K562 (cell line): Measurements from ENCODE around the gene ZKSCAN4. TPM values are rescaled to one million over a fixed set of nuclear protein-coding genes. Genes with fewer than 3 reads are reported as not detected.

ENCODE experiments used
- EP300 ChIP-seq: IDR thresholded peaks from 2 replicates; pipeline ENCODE4 v1.6.1; 2012; ENCODE audit warnings: low read length, improper control_type of control experiment
- FOXA3 ChIP-seq, 2 experiments: fragments of 450-650 bp in 1 of 2; sonication (generic) in 1 of 2; formaldehyde crosslinking; IDR thresholded peaks in 1 of 2; conservative IDR thresholded peaks in 1 of 2; 2 replicates each; pipeline versions ENCODE4 v1.4.0 to v1.8.0; 2020 to 2022; ENCODE audit warnings: mild to moderate bottlenecking in 2 of 2, missing genetic modification reagents in 1 of 2
- FOXM1 ChIP-seq, 2 experiments: fragments of 450-650 bp in 1 of 2; sonication (generic) in 1 of 2; formaldehyde crosslinking in 1 of 2; IDR thresholded peaks; 2 replicates each; pipeline versions ENCODE4 v1.6.1 to v1.9.0; 2017 to 2022; ENCODE audit warnings: low read depth in 2 of 2, mild to moderate bottlenecking in 2 of 2, missing genetic modification reagents in 1 of 2, moderate library complexity in 1 of 2
- GTF2A2 ChIP-seq: IDR thresholded peaks from 2 replicates; pipeline ENCODE4 v1.6.1; 2016; ENCODE audit warnings: mild to moderate bottlenecking, missing genetic modification characterization, missing compliant biosample characterization
- MECOM ChIP-seq: fragments of 250-450 bp; sonication (Bioruptor Pico); IDR thresholded peaks from 2 replicates; pipeline ENCODE4 v1.8.0; 2022; ENCODE audit warnings: inconsistent platforms
- MYC ChIP-seq, 2 experiments: fragments of 250-450 bp in 1 of 2; sonication (Bioruptor Pico) in 1 of 2; IDR thresholded peaks; 2 replicates each; pipeline versions ENCODE4 v1.5.1 to v1.6.1; 2012 to 2021; ENCODE audit warnings: low read depth in 2 of 2, borderline replicate concordance in 1 of 2, improper control_type of control experiment in 1 of 2, low read length in 1 of 2, mild to moderate bottlenecking in 1 of 2, moderate library complexity in 1 of 2
- NFIX ChIP-seq: fragments of 250-450 bp; sonication (Bioruptor Pico); IDR thresholded peaks from 2 replicates; pipeline ENCODE4 v1.4.0; 2020; ENCODE audit warnings: low read depth, mild to moderate bottlenecking, moderate library complexity
- POLR3G ChIP-seq: IDR thresholded peaks from 2 replicates; pipeline ENCODE4 v1.6.1; 2011; ENCODE audit not compliant: insufficient read length, insufficient replicate concordance; ENCODE audit errors: extremely low read depth
- RBM15 ChIP-seq: fragments of 200-400 bp; formaldehyde crosslinking; IDR thresholded peaks from 2 replicates; pipeline ENCODE4 v1.6.1; 2018; ENCODE audit warnings: mild to moderate bottlenecking, low read length, moderate library complexity; ENCODE audit not compliant: insufficient read depth
- SIN3A ChIP-seq, 2 experiments: fragments of 150-350 bp in 1 of 2; IDR thresholded peaks; 2 replicates each; pipeline ENCODE4 v1.6.1; 2011 to 2016; ENCODE audit warnings: borderline replicate concordance in 2 of 2, low read depth in 2 of 2, low read length in 2 of 2, mild to moderate bottlenecking in 2 of 2, moderate library complexity in 2 of 2; ENCODE audit not compliant: control insufficient read depth in 1 of 2
- SIRT6 ChIP-seq: IDR thresholded peaks from one replicate; pipeline ENCODE4 v1.6.1; 2012; ENCODE audit warnings: low read depth, mild to moderate bottlenecking, control low read depth, inconsistent platforms, low read length, moderate library complexity
- SMARCE1 ChIP-seq: fragments of 450-650 bp; IDR thresholded peaks from 2 replicates; pipeline ENCODE4 v1.7.1; 2016; ENCODE audit warnings: mild to moderate bottlenecking
- ZNF282 ChIP-seq: sonication (generic); formaldehyde crosslinking; IDR thresholded peaks from 2 replicates; pipeline ENCODE4 v1.8.1; 2023; ENCODE audit warnings: missing genetic modification reagents
- polyA plus RNA-seq, 8 experiments: library from polyadenylated mRNA; depleted of rRNA in 4 of 8; stranded (reverse) in 5 of 8; unstranded in 3 of 8; fragments of >200 nt; fragmentation: Nextera tagmentation in 2 of 8; fragmentation: Illumina TruSeq in 1 of 8; extraction: Ambion mirVana in 2 of 8; extraction: Trizol in 1 of 8; gene quantifications; 2 replicates each; pipeline versions ENCODE4 v1.2.1 to v1.2.3, GENCODE V29; 2011 to 2014; ENCODE audit warnings: inconsistent platforms in 1 of 8, missing spikeins in 1 of 8
- total RNA-seq, 7 experiments: library from RNA; depleted of rRNA in 6 of 7; stranded (reverse); fragments of >200 nt in 6 of 7; fragmentation: Illumina TruSeq in 2 of 7; extraction: Trizol in 2 of 7; gene quantifications; 2 replicates each; pipeline versions ENCODE4 v1.2.1 to v1.2.3, GENCODE V29; 2011 to 2021; ENCODE audit warnings: low replicate concordance in 1 of 7
- TF ChIP-seq, protein P1 (sequence below): fragments of 450-650 bp; IDR thresholded peaks from 2 replicates; pipeline ENCODE4 v1.6.1; 2018; ENCODE audit warnings: mild to moderate bottlenecking, low read depth; ENCODE audit not compliant: partially characterized antibody
- TF ChIP-seq, protein P2 (sequence below): fragments of 250-450 bp; sonication (Bioruptor Pico); IDR thresholded peaks from 2 replicates; pipeline ENCODE4 v1.8.0; 2021; ENCODE audit warnings: moderate library complexity, mild to moderate bottlenecking, inconsistent platforms

The ZKSCAN4 gene
- total and polyA plus RNA-seq, 9 of the 15 experiments (the other 6 are each of a cell fraction or from before 2014, with no cell fraction given), result 1.2 to 5.3 (median 4.7) TPM

DNA sequence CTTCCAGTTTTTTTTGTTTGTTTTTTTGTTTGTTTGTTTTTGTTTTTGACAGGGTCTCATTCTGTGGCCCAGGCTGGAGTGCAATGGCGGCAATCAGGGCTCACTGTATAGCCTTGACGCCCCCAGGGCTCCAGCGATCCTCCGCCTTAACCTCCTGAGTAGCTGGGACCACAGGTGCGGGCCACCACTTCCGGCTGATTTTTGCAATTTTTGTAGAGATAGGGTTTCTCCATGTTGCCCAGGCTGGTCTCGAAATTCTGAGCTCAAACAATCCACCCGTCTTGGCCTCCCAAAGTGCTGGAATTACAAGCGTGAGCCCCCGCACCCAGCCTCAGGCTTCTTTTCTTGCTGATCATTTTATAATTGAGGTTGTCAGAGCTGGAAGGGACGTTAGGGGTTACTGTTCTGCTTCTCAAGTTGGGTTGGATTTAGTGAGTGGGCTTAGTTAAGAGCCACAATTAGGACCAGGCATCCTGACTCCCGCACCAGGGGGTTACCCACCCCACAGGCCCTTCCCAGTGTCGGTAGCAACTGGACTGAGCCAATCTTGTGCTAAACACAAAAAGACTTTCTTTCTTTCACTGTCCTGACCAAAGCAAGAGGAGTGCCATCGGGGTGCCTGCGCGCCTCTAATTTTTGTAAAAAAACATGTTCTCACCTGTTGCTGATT, 40.1 kb downstream of the ZKSCAN4 start (continued):
- TF ChIP-seq GTF2A2 (no peak), ZNF282 (CRISPR knock-in tag) (no peak), MECOM (CRISPR knock-in tag) (no peak), FOXM1 (IDR thresholded peaks at IDR 0.05; ENCODE audit: low read depth) (peak; percentile 13; the same call in 1 of the 2 replicates), FOXM1 (CRISPR knock-in tag; IDR thresholded peaks at IDR 0.05; ENCODE audit: low read depth) (no peak), POLR3G (no peak), SIN3A (IDR thresholded peaks at IDR 0.05; ENCODE audit: borderline replicate concordance in 2 of 2, control insufficient read depth in 1 of 2, low read depth in 2 of 2, low read length in 2 of 2) (peak in 1 of 2 experiments; percentile 14; a peak in 1 of 4 replicates), RBM15 (no peak), SIRT6 (no peak), NFIX (no peak), FOXA3 (CRISPR knock-in tag; conservative IDR thresholded peaks at IDR 0.05 in 1 of 2, IDR thresholded peaks at IDR 0.05 in 1 of 2) (no peak), SMARCE1 (0 out of 2 replicates have a peak, but pooled peaks have one; percentile 17), MYC (IDR thresholded peaks at IDR 0.05; ENCODE audit: low read depth, low read length) (no peak), MYC (CRISPR knock-in tag; IDR thresholded peaks at IDR 0.05; ENCODE audit: borderline replicate concordance, low read depth) (no peak), EP300 (0 out of 2 replicates have a peak, but pooled peaks have one; percentile 12)
- TF ChIP-seq, protein P1, sequence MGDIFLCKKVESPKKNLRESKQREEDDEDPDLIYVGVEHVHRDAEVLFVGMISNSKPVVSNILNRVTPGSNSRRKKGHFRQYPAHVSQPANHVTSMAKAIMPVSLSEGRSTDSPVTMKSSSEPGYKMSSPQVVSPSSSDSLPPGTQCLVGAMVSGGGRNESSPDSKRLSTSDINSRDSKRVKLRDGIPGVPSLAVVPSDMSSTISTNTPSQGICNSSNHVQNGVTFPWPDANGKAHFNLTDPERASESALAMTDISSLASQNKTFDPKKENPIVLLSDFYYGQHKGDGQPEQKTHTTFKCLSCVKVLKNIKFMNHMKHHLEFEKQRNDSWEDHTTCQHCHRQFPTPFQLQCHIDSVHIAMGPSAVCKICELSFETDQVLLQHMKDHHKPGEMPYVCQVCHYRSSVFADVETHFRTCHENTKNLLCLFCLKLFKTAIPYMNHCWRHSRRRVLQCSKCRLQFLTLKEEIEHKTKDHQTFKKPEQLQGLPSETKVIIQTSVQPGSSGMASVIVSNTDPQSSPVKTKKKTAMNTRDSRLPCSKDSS, result no peak
- TF ChIP-seq, protein P2, sequence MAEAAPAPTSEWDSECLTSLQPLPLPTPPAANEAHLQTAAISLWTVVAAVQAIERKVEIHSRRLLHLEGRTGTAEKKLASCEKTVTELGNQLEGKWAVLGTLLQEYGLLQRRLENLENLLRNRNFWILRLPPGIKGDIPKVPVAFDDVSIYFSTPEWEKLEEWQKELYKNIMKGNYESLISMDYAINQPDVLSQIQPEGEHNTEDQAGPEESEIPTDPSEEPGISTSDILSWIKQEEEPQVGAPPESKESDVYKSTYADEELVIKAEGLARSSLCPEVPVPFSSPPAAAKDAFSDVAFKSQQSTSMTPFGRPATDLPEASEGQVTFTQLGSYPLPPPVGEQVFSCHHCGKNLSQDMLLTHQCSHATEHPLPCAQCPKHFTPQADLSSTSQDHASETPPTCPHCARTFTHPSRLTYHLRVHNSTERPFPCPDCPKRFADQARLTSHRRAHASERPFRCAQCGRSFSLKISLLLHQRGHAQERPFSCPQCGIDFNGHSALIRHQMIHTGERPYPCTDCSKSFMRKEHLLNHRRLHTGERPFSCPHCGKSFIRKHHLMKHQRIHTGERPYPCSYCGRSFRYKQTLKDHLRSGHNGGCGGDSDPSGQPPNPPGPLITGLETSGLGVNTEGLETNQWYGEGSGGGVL (CRISPR knock-in tag), result no peak
